K562 (cell line): ENCODE results near the gene TSPAN11. TPM values are rescaled to one million over a fixed set of nuclear protein-coding genes. Genes with fewer than 3 reads are reported as not detected.

Experiments
- ATAC-seq: fragments of 200-7000 bp; cut with Tn5 transposase; 3 replicates; pipeline ENCODE4 v1.9.1; 2020; ENCODE audit warnings: moderate library complexity
- BruUV-seq: library from RNA; stranded (reverse); fragments of 400-500 nt; replicated peaks from 2 replicates; lab custom pipeline; 2021; lab: Mats Ljungman, UMichigan
- CTCF ChIA-PET: fragments of 300-600 bp; formaldehyde crosslinking; extraction: SDS; loops from one replicate; lab custom pipeline; 2021; ENCODE audit warnings: low intra/inter-chr PET ratio; lab: Yijun Ruan, JAX
- POLR2A ChIA-PET: fragments of 300-600, 350-650 bp; sonication (Branson Sonifier 250); formaldehyde crosslinking; extraction: SDS; loops from one replicate; lab custom pipeline; 2021; ENCODE audit warnings: antibody characterized with exemption, inconsistent platforms; lab: Yijun Ruan, JAX
- DNase-seq, 4 experiments: peaks; one replicate each; pipeline versions ENCODE4 v3.0.0 to v3.0.0-alpha.2; 2011 to 2018; ENCODE audit warnings: low spot score in 3 of 4, mixed read lengths in 3 of 4; ENCODE audit errors: extremely low read depth in 1 of 4
- FAIRE-seq: peaks from 2 replicates; lab custom pipeline; 2011; peaks lifted over from hg19 to GRCh38; lab: Jason Lieb, UNC
- H2AFZ ChIP-seq: 2 replicates; pipeline ENCODE4 v1.6.0; 2011; ENCODE audit warnings: low read depth, low read length, control low read depth, inconsistent platforms
- H3K27ac ChIP-seq: fragments of 200-600 bp; 3 replicates; pipeline ENCODE4 v1.8.0; 2011; ENCODE audit warnings: low read depth, mild to moderate bottlenecking, control low read depth, inconsistent platforms, low read length, moderate library complexity, mixed read lengths; ENCODE audit errors: extremely low read depth
- H3K27me3 ChIP-seq, 2 experiments: fragments of 300-600 bp in 1 of 2; 2 replicates in 1 of 2; 3 replicates in 1 of 2; pipeline versions ENCODE4 v1.6.0 to v1.8.0; 2011; ENCODE audit warnings: inconsistent platforms in 2 of 2, low read length in 2 of 2, mild to moderate bottlenecking in 1 of 2, mixed read lengths in 1 of 2, moderate library complexity in 1 of 2; ENCODE audit not compliant: control insufficient read depth in 2 of 2, insufficient read depth in 2 of 2
- H3K36me3 ChIP-seq: fragments of 300-600 bp; 3 replicates; pipeline ENCODE4 v1.8.0; 2011; ENCODE audit warnings: mild to moderate bottlenecking, low read length, inconsistent platforms; ENCODE audit not compliant: control insufficient read depth, insufficient read depth
- H3K4me1 ChIP-seq, 2 experiments: fragments of 200-600 bp in 1 of 2; replicated peaks in 1 of 2; 2 replicates in 1 of 2; 3 replicates in 1 of 2; pipeline versions ENCODE4 v1.5.1 to v1.8.0; 2011; ENCODE audit warnings: inconsistent platforms in 2 of 2, low read length in 2 of 2, mild to moderate bottlenecking in 1 of 2, mixed read lengths in 1 of 2, moderate library complexity in 1 of 2; ENCODE audit not compliant: control insufficient read depth in 2 of 2, insufficient read depth in 2 of 2
- H3K4me2 ChIP-seq: 2 replicates; pipeline ENCODE4 v1.6.1; 2011; ENCODE audit warnings: low read length, control low read depth, inconsistent platforms, mixed read lengths; ENCODE audit not compliant: insufficient read depth
- H3K4me3 ChIP-seq: fragments of 200-600 bp; sonication (generic), shearing (Covaris generic); 2 replicates; pipeline ENCODE4 v1.5.1; 2016; ENCODE audit warnings: control low read depth, inconsistent platforms
- H3K79me2 ChIP-seq: fragments of 200-600 bp; 3 replicates; pipeline ENCODE4 v1.8.0; 2011; ENCODE audit warnings: low read length, inconsistent platforms; ENCODE audit not compliant: control insufficient read depth, insufficient read depth
- H3K9ac ChIP-seq, 2 experiments: 2 replicates each; pipeline versions ENCODE4 v1.6.0 to v1.6.1; 2011; ENCODE audit warnings: low read depth in 2 of 2, low read length in 2 of 2, control low read depth in 1 of 2, inconsistent platforms in 1 of 2, mild to moderate bottlenecking in 1 of 2, mixed read lengths in 1 of 2; ENCODE audit not compliant: insufficient read depth in 1 of 2
- H3K9me1 ChIP-seq: one replicate; pipeline ENCODE4 v1.6.0; 2011; ENCODE audit warnings: inconsistent platforms, mild to moderate bottlenecking, low read length, moderate library complexity; ENCODE audit not compliant: control insufficient read depth, insufficient read depth
- H3K9me3 ChIP-seq: replicated peaks from 2 replicates; pipeline ENCODE4 v1.5.1; 2011; ENCODE audit warnings: low read depth, low read length, inconsistent platforms; ENCODE audit not compliant: control insufficient read depth, insufficient read depth
- H4K20me1 ChIP-seq: replicated peaks from 2 replicates; pipeline ENCODE4 v1.6.1; 2011; ENCODE audit warnings: low read length, inconsistent platforms, mixed read lengths; ENCODE audit not compliant: control insufficient read depth, insufficient read depth
- ARHGAP35 ChIP-seq: fragments of 450-650 bp; IDR thresholded peaks from 2 replicates; pipeline ENCODE4 v1.6.1; 2018; ENCODE audit not compliant: partially characterized antibody
- CC2D1A ChIP-seq: fragments of 450-650 bp; IDR thresholded peaks from 2 replicates; pipeline ENCODE4 v1.6.1; 2017; ENCODE audit warnings: mild to moderate bottlenecking
- CREB3 ChIP-seq: fragments of 450-650 bp; conservative IDR thresholded peaks from 2 replicates; pipeline ENCODE4 v1.6.1; 2016; ENCODE audit warnings: missing genetic modification characterization, low read depth, mild to moderate bottlenecking, missing compliant biosample characterization, moderate library complexity
- ELF2 ChIP-seq: fragments of 250-450 bp; sonication (Bioruptor Pico); IDR thresholded peaks from 2 replicates; pipeline ENCODE4 v1.5.0; 2021; ENCODE audit warnings: mild to moderate bottlenecking
- FOXK2 ChIP-seq, 2 experiments: fragments of 450-650 bp; IDR thresholded peaks in 1 of 2; conservative IDR thresholded peaks in 1 of 2; 2 replicates each; pipeline ENCODE4 v1.6.1; 2016; ENCODE audit warnings: low read depth in 2 of 2, mild to moderate bottlenecking in 1 of 2
- NFXL1 ChIP-seq: fragments of 450-650 bp; formaldehyde crosslinking; IDR thresholded peaks from 2 replicates; pipeline ENCODE4 v1.4.0; 2021; ENCODE audit warnings: mild to moderate bottlenecking
- RBM15 ChIP-seq: fragments of 200-400 bp; formaldehyde crosslinking; IDR thresholded peaks from 2 replicates; pipeline ENCODE4 v1.6.1; 2018; ENCODE audit warnings: mild to moderate bottlenecking, low read length, moderate library complexity; ENCODE audit not compliant: insufficient read depth
- RUNX1 ChIP-seq: sonication (generic); IDR thresholded peaks from 2 replicates; pipeline ENCODE4 v1.6.1; 2016; ENCODE audit warnings: antibody characterized with exemption, low read depth
- TRIM25 ChIP-seq: fragments of 450-650 bp; IDR thresholded peaks from 2 replicates; pipeline ENCODE4 v1.7.0; 2016; ENCODE audit warnings: borderline replicate concordance
- ZEB2 ChIP-seq: fragments of 450-650 bp; IDR thresholded peaks from 2 replicates; pipeline ENCODE4 v1.6.1; 2016
- ZNF274 ChIP-seq: IDR thresholded peaks from 2 replicates; pipeline ENCODE4 v1.6.1; 2011; ENCODE audit warnings: low read depth, mild to moderate bottlenecking, low read length, moderate library complexity, borderline replicate concordance
- ZZZ3 ChIP-seq: fragments of 450-650 bp; IDR thresholded peaks from 2 replicates; pipeline ENCODE4 v1.6.1; 2016; ENCODE audit warnings: antibody characterized with exemption, mild to moderate bottlenecking, moderate library complexity
- WGBS: fragments of 100-300 bp; shearing (Covaris generic); methylation state at CpG from one replicate; pipeline ENCODE4 v1.1.6; 2016; ENCODE audit warnings: low coverage, mixed read lengths; ENCODE audit not compliant: insufficient coverage; ENCODE audit errors: missing lambda C conversion rate; 5-methylcytosine and 5-hydroxymethylcytosine counted together
- in situ Hi-C: fragments of 300-500 bp; cut with MboI; formaldehyde crosslinking; loops from 4 replicates; pipeline ENCODE4 v1.15.0; 2018; ENCODE audit warnings: inconsistent platforms, mixed read lengths
- intact Hi-C: fragments of 100-400 bp; cut with micrococcal nuclease; formaldehyde crosslinking; loops from 2 replicates; pipeline ENCODE4 v1.14.2; 2022
- polyA plus RNA-seq, 8 experiments: library from polyadenylated mRNA; depleted of rRNA in 4 of 8; stranded (reverse) in 5 of 8; unstranded in 3 of 8; fragments of >200 nt; fragmentation: Nextera tagmentation in 2 of 8; fragmentation: Illumina TruSeq in 1 of 8; extraction: Ambion mirVana in 2 of 8; extraction: Trizol in 1 of 8; gene quantifications; 2 replicates each; pipeline versions ENCODE4 v1.2.1 to v1.2.3, GENCODE V29; 2011 to 2014; ENCODE audit warnings: inconsistent platforms in 1 of 8, missing spikeins in 1 of 8
- total RNA-seq, 7 experiments: library from RNA; depleted of rRNA in 6 of 7; stranded (reverse); fragments of >200 nt in 6 of 7; fragmentation: Illumina TruSeq in 2 of 7; extraction: Trizol in 2 of 7; gene quantifications; 2 replicates each; pipeline versions ENCODE4 v1.2.1 to v1.2.3, GENCODE V29; 2011 to 2021; ENCODE audit warnings: low replicate concordance in 1 of 7
- TF ChIP-seq, protein P1 (sequence below): fragments of 200-800 bp; sonication (Bioruptor generic); IDR thresholded peaks from 2 replicates; pipeline ENCODE4 v1.6.1; 2017; ENCODE audit warnings: missing genetic modification characterization, missing compliant biosample characterization
- TF ChIP-seq, protein P2 (sequence below): sonication (generic); formaldehyde crosslinking; IDR thresholded peaks from 2 replicates; pipeline ENCODE4 v1.8.0; 2022; ENCODE audit warnings: missing genetic modification reagents, mild to moderate bottlenecking, borderline replicate concordance

The TSPAN11 gene
- total and polyA plus RNA-seq, 9 of the 15 experiments (the other 6 are each of a cell fraction or from before 2014, with no cell fraction given) = not detected

- peaks cover 0 to 6% of the 10 kb centered on the region in 2 experiments; a peak in 1 of 5 replicates for H3K27me3 ChIP-seq
- CTCF ChIA-PET = no interaction called here
- no peak overlapping the region for H3K27ac ChIP-seq
- intact Hi-C loops = no loop called here
- POLR2A ChIA-PET = no interaction called here
- H3K4me1 ChIP-seq = no peaks in the 10 kb centered on the region
- 0% methylated on average over 5 of the region's 5 CpGs for WGBS
- DNase-seq = no peak
- H4K20me1 ChIP-seq = no peaks in the 10 kb centered on the region
- no peak overlapping the region for H3K4me3 ChIP-seq
- H3K79me2 ChIP-seq = no peaks in the 10 kb centered on the region
- no peak overlapping the region for H2AFZ ChIP-seq
- no peaks in the 10 kb centered on the region for H3K36me3 ChIP-seq
- no peak overlapping the region for H3K9ac ChIP-seq
- BruUV-seq = no TSS peak
- H3K9me3 ChIP-seq = no peaks in the 10 kb centered on the region
- TF ChIP-seq ZZZ3 (no peak), ZEB2 (no peak), ARHGAP35 (no peak), RUNX1 (no peak), FOXK2 (conservative IDR thresholded peaks at IDR 0.05 in 1 of 2, IDR thresholded peaks at IDR 0.05 in 1 of 2; ENCODE audit: low read depth in 2 of 2) (no peak), TRIM25 (no peak), RBM15 (no peak), NFXL1 (no peak), ZNF274 (no peak), CREB3 (no peak), ELF2 (CRISPR knock-in tag) (no peak), CC2D1A (no peak)
- TF ChIP-seq, protein P1, sequence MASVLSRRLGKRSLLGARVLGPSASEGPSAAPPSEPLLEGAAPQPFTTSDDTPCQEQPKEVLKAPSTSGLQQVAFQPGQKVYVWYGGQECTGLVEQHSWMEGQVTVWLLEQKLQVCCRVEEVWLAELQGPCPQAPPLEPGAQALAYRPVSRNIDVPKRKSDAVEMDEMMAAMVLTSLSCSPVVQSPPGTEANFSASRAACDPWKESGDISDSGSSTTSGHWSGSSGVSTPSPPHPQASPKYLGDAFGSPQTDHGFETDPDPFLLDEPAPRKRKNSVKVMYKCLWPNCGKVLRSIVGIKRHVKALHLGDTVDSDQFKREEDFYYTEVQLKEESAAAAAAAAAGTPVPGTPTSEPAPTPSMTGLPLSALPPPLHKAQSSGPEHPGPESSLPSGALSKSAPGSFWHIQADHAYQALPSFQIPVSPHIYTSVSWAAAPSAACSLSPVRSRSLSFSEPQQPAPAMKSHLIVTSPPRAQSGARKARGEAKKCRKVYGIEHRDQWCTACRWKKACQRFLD (CRISPR knock-in tag) = no peak
- TF ChIP-seq, protein P2, sequence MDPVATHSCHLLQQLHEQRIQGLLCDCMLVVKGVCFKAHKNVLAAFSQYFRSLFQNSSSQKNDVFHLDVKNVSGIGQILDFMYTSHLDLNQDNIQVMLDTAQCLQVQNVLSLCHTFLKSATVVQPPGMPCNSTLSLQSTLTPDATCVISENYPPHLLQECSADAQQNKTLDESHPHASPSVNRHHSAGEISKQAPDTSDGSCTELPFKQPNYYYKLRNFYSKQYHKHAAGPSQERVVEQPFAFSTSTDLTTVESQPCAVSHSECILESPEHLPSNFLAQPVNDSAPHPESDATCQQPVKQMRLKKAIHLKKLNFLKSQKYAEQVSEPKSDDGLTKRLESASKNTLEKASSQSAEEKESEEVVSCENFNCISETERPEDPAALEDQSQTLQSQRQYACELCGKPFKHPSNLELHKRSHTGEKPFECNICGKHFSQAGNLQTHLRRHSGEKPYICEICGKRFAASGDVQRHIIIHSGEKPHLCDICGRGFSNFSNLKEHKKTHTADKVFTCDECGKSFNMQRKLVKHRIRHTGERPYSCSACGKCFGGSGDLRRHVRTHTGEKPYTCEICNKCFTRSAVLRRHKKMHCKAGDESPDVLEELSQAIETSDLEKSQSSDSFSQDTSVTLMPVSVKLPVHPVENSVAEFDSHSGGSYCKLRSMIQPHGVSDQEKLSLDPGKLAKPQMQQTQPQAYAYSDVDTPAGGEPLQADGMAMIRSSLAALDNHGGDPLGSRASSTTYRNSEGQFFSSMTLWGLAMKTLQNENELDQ (CRISPR knock-in tag) = no peak
- TF ChIP-seq, all 486 proteins: peak for 0
- no peak for ATAC-seq
- Histone ChIP-seq H3K9me1 (no peaks in the 10 kb centered on the region), H3K4me2 (no peak overlapping the region)
- in situ Hi-C loops = no loop called here
- no peak for FAIRE-seq
Observed at GRCh38 chr12:30909349-30910037, 17.1 kb upstream of the TSPAN11 start.
